Activated T-cell treated with anti-CD3 and anti-CD28 coated beads, Interleukin-2, amount 50 U/mL, for 24 hours (primary cell): ENCODE data around the gene STK40.

Experiments used
- DNase-seq: peaks from one replicate; pipeline ENCODE4 v3.0.0-alpha.2; 2020
- H3K27ac Mint-ChIP-seq: 2 replicates; pipeline ENCODE4 v1.8.0; 2020; ENCODE audit warnings: mild to moderate bottlenecking, mixed read lengths
- H3K27me3 Mint-ChIP-seq: 2 replicates; pipeline ENCODE4 v1.8.0; 2020; ENCODE audit warnings: mixed read lengths
- H3K36me3 Mint-ChIP-seq: 2 replicates; pipeline ENCODE4 v1.8.0; 2020; ENCODE audit warnings: low read depth, mixed read lengths
- H3K4me1 Mint-ChIP-seq: 2 replicates; pipeline ENCODE4 v1.8.0; 2020; ENCODE audit warnings: low read depth, mixed read lengths
- H3K4me3 Mint-ChIP-seq: 2 replicates; pipeline ENCODE4 v1.8.0; 2020; ENCODE audit warnings: mild to moderate bottlenecking, moderate library complexity, mixed read lengths
- H3K9me3 Mint-ChIP-seq: 2 replicates; pipeline ENCODE4 v1.8.0; 2020; ENCODE audit warnings: mixed read lengths

STK40 gene

GRCh38 chr1:36408479-36408878 is 22.8 kb upstream of the STK40 start:
- Mint-ChIP-seq H3K9me3 (no peaks in the 10 kb centered on the region), H3K4me3 (no peak overlapping the region), H3K36me3 (no peaks in the 10 kb centered on the region), H3K27ac (peak overlapping the region; percentile 20), H3K4me1 (peaks cover 14% of the 10 kb centered on the region), H3K27me3 (no peaks in the 10 kb centered on the region)
- no peak for DNase-seq

DNA sequence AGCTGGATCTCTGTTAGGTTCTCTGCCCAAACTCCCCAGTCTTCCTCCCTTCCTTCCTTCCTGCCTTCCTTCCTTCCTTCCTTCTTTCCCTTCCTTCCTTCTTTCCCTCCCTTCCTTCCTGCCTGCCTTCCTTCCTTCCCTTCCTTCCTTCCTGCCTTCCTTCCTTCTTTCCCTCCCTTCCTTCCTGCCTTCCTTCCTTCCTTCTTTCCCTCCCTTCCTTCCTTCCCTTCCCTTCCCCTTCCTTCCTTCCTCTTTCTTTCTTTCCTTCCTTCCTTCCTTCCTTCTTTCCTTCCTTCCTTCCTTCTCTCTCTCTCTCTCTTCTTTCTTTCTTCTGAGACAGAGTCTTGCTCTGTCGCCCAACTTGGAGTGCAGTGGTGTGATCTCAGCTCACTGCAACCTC is 20.7 kb upstream of the STK40 start:
- no peaks in the 10 kb centered on the region for H3K27me3 Mint-ChIP-seq
- H3K9me3 Mint-ChIP-seq = no peaks in the 10 kb centered on the region
- H3K4me1 Mint-ChIP-seq = peaks cover 4% of the 10 kb centered on the region
- H3K36me3 Mint-ChIP-seq = no peaks in the 10 kb centered on the region
- DNase-seq = no peak
- H3K27ac Mint-ChIP-seq = no peak overlapping the region
- no peak overlapping the region for H3K4me3 Mint-ChIP-seq

GRCh38 chr1:36402504-36402890 is 16.8 kb upstream of the STK40 start:
- Mint-ChIP-seq H3K4me3 (no peak overlapping the region), H3K27ac (no peak overlapping the region), H3K36me3 (peaks cover 4% of the 10 kb centered on the region), H3K4me1 (peaks cover 21% of the 10 kb centered on the region), H3K9me3 (no peaks in the 10 kb centered on the region), H3K27me3 (no peaks in the 10 kb centered on the region)
- no peak for DNase-seq

GRCh38 chr1:36401602-36402503 is 16.1 kb upstream of the STK40 start:
- DNase-seq = no peak
- H3K4me1 Mint-ChIP-seq = peaks cover 25% of the 10 kb centered on the region
- H3K27me3 Mint-ChIP-seq = no peaks in the 10 kb centered on the region
- peaks cover 10% of the 10 kb centered on the region for H3K36me3 Mint-ChIP-seq
- H3K27ac Mint-ChIP-seq = no peak overlapping the region
- no peaks in the 10 kb centered on the region for H3K9me3 Mint-ChIP-seq
- H3K4me3 Mint-ChIP-seq = peak overlapping the region; percentile 60

- peak; percentile 60 for DNase-seq
- Mint-ChIP-seq H3K4me1 (peaks cover 32% of the 10 kb centered on the region), H3K36me3 (peaks cover 16% of the 10 kb centered on the region), H3K9me3 (no peaks in the 10 kb centered on the region), H3K4me3 (peak overlapping the region; percentile 60), H3K27ac (peak overlapping the region; percentile 52), H3K27me3 (no peaks in the 10 kb centered on the region)
Observed at GRCh38 chr1:36400825-36401601, 15.3 kb upstream of the STK40 start.

DNA sequence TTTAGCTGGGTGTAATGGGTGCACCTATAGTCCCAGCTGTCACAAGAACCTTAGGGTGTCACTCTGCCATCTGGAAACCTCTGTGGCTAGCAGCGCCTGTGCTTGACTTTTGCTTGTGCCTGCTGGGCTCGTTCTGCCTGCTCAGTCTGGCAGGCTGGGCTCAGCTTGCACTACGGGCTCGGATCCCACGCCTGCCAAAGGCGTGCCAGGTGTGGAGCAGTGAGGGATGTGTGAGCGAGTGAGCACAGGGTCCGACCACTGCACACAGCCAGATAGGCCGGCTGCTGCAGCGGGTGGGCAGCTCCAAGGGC is 14.7 kb upstream of the STK40 start:
- Mint-ChIP-seq H3K4me1 (peaks cover 35% of the 10 kb centered on the region), H3K9me3 (no peaks in the 10 kb centered on the region), H3K27me3 (no peaks in the 10 kb centered on the region), H3K27ac (no peak overlapping the region), H3K4me3 (no peak overlapping the region), H3K36me3 (peaks cover 16% of the 10 kb centered on the region)
- peak; percentile 31 for DNase-seq

DNA sequence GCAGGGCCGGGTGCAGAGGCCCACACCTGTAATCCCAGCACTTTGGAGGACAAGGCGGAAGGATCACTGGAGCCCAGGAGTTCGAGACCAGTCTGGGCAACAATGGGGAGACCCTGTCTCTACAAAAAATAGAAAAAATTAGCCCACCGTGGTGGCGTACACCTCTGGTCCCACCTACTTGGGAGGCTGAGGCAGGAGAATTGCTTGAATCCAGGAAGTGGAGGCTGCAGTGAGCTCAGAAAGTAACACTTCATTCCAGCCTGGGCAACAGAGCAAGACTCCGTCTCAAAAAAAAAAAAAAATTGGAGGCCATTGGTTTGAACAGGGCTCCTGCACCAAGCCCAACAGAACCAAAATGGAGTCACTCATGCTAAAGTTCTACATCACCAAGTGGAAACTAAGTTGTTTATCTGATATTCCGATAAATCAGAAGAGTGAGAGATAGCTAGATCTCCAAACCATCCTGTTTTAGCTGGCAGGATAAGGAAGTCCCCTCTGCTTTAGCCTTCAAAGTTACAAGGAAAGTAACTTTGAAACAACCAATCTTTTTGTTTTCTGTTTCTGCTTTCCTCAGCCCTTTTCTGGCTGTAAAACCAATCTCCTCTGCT is 12.8 kb upstream of the STK40 start:
- no peaks in the 10 kb centered on the region for H3K9me3 Mint-ChIP-seq
- peak overlapping the region; percentile 98 for H3K4me3 Mint-ChIP-seq
- H3K4me1 Mint-ChIP-seq = peaks cover 44% of the 10 kb centered on the region
- DNase-seq = no peak
- peak overlapping the region; percentile 99 for H3K27ac Mint-ChIP-seq
- H3K36me3 Mint-ChIP-seq = peaks cover 32% of the 10 kb centered on the region
- H3K27me3 Mint-ChIP-seq = no peaks in the 10 kb centered on the region

DNA sequence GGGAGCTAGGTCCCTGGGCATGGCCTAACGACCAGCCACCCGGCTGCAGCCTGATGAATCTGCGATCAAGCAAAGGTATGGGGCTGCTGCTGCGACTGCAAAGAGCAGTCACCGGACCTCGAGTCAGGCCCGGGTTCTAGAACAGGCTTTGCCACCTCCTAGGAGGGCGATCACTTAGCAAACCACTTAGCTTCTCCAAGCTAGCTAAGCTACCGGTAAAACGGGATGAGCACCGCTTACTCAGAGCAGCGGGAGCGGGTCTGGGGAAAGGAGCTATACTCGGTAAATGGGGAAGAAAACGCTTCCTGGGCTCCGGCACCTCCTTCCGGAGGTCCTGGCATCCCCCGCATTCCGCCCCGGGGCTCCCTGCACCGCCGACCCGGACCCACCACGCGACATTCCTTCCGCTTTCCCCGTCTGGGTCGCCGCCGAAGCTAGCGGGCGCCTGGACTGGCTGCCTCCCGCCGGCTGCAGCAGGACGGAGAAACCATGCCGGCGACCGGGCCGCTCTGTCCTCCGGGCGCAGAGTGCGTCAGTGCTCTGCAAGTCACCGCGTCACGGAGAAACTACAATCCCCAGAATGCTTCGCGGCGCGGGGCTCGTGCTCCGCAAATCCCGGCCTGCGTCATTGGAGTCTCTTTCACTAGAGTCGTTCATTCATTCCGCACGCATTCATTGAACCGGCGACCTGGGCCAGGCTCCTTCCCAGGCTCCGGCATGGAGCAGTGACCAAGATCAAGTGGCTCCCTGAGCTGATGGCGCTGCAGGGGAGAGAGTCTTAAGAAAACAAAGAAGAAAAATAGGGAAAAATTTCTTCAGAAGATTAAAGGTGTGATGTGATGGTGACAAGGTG is 11.9 kb upstream of the STK40 start, which contains the start of gene LSM10:
LSM10 (minus strand) TSS at position 531 of the 853 bp plus-strand sequence. CDS start 3,779 bp downstream, outside the sequence.
- H3K4me3 Mint-ChIP-seq = peak within 1 kb of the TSS; percentile 98
- H3K4me1 Mint-ChIP-seq = peaks cover 50% of the 10 kb centered on the region
- peak within 1 kb of the TSS; percentile 99 for H3K27ac Mint-ChIP-seq
- H3K27me3 Mint-ChIP-seq = no peaks in the 10 kb centered on the region
- H3K9me3 Mint-ChIP-seq = no peaks in the 10 kb centered on the region
- DNase-seq = peak; percentile 93
- peaks cover 41% of the 10 kb centered on the region for H3K36me3 Mint-ChIP-seq

- DNase-seq = no peak
- Mint-ChIP-seq H3K27me3 (no peaks in the 10 kb centered on the region), H3K4me1 (peaks cover 51% of the 10 kb centered on the region), H3K4me3 (peak overlapping the region; percentile 98), H3K27ac (peak overlapping the region; percentile 99), H3K9me3 (no peaks in the 10 kb centered on the region), H3K36me3 (peaks cover 46% of the 10 kb centered on the region)
Observed at GRCh38 chr1:36397083-36397377, 11.3 kb upstream of the STK40 start.

DNA sequence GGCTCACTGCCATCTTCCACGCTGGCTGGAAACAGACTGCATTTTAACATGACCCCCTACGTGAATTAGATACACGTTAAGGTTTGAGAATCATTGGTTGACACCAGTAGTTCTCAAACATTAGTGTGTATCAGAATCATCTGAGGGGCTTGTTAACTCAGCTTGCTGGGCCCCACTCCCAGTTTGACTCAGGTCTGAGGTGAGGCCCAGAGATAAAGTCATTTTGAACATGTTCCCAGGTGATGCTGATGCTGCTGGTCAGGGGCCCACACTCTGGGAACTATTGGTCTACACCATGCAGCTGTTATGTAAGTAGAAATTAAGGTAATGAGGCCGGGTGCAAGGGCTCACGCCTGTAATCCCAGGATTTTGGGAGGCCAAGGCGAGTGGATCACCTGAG is 10.6 kb upstream of the STK40 start:
- H3K4me3 Mint-ChIP-seq = peak overlapping the region; percentile 98
- peaks cover 50% of the 10 kb centered on the region for H3K4me1 Mint-ChIP-seq
- H3K27me3 Mint-ChIP-seq = no peaks in the 10 kb centered on the region
- H3K36me3 Mint-ChIP-seq = peaks cover 53% of the 10 kb centered on the region
- DNase-seq = no peak
- peak overlapping the region; percentile 99 for H3K27ac Mint-ChIP-seq
- H3K9me3 Mint-ChIP-seq = no peaks in the 10 kb centered on the region

DNA sequence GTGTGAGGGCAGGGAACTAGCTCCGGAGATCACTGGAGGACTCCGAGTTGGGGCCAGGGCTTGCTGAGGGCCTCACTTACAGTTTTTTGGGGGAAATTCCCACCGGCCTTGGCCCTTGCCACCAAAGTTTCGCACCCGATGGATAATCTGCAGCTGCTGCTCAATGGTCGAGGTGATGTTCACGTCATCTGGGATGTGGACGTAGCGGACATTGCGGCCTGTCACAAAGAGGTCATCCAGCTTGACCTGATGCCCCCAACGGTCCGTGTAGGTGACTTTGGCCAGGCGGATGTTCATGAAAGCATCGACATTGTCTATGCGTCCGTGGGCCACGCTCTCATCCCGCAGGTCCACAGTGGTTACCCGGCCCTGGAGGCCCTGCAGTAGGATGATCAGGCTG is 8.0 kb upstream of the STK40 start:
- Mint-ChIP-seq H3K27ac (no peak overlapping the region), H3K4me3 (no peak overlapping the region), H3K27me3 (no peaks in the 10 kb centered on the region), H3K9me3 (no peaks in the 10 kb centered on the region), H3K36me3 (peaks cover 77% of the 10 kb centered on the region), H3K4me1 (peaks cover 48% of the 10 kb centered on the region)
- no peak for DNase-seq

DNA sequence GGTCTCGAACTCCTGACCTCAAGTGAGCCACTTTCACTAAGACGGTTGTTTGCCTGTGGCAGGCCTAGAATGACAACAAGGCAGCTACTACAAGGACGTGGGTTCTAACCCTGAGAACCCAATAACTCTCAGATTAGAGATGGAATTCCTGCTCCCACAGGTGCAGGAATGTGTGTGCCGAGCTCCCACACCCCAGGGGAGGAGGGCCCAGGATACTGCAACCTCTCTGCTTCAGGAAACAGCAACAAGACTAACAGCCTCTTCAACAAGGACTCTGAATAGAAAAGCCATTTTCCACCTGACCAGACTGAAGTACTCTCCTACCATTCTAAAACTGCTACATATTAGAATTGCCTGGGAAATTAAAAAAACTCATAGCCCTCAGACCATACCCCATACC is 7.1 kb upstream of the STK40 start:
- Mint-ChIP-seq H3K36me3 (peaks cover 80% of the 10 kb centered on the region), H3K27ac (peak overlapping the region; percentile 40), H3K4me3 (no peak overlapping the region), H3K27me3 (no peaks in the 10 kb centered on the region), H3K9me3 (no peaks in the 10 kb centered on the region), H3K4me1 (peaks cover 47% of the 10 kb centered on the region)
- no peak for DNase-seq

GRCh38 chr1:36391271-36391670 is 5.5 kb upstream of the STK40 start:
- no peaks in the 10 kb centered on the region for H3K9me3 Mint-ChIP-seq
- H3K27me3 Mint-ChIP-seq = no peaks in the 10 kb centered on the region
- no peak overlapping the region for H3K4me3 Mint-ChIP-seq
- H3K36me3 Mint-ChIP-seq = peaks cover 79% of the 10 kb centered on the region
- no peak for DNase-seq
- peak overlapping the region; percentile 69 for H3K27ac Mint-ChIP-seq
- H3K4me1 Mint-ChIP-seq = peaks cover 49% of the 10 kb centered on the region

GRCh38 chr1:36390411-36390810 is 4.7 kb upstream of the STK40 start:
- Mint-ChIP-seq H3K36me3 (peaks cover 77% of the 10 kb centered on the region), H3K4me3 (no peak overlapping the region), H3K9me3 (no peaks in the 10 kb centered on the region), H3K4me1 (peaks cover 47% of the 10 kb centered on the region), H3K27ac (peak overlapping the region; percentile 69), H3K27me3 (no peaks in the 10 kb centered on the region)
- DNase-seq = no peak
